ENCODE data around the gene ZNF157.

Gene ZNF157

DNA sequence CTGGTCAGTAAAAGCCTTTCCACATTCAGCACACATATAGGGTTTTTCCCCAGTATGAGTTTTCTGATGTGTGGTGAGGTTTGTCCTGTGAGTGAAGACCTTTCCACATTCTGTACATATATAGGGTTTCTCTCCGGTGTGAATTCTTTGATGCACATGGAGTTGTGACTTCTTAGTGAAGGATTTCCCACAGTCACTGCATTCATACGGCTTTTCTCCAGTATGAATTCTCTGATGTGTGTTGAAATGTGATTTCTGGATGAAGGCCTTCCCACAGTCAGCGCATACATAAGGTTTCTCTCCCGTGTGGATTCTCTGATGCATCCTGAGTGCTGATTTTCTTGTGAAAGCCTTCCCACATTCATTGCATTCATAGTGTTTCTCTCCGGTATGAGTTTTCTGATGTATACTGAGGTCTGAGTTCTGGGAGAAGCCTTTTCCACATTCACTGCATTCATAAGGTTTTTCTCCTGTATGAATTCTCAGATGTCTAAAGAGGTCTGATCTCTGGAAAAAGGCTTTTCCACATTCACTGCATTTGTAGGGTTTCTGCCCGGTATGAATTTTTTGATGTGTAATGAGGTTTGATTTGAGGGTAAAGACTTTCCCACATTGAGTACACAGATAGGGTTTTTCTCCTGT, 77.9 kb downstream of the ZNF157 start:
- no peak for DNase-seq
- TF ChIP-seq EZH2phosphoT487 (IDR thresholded peaks at IDR 0.05; ENCODE audit: low read length) = no peak
- no peak for TF ChIP-seq EZH2 (optimal IDR thresholded peaks at IDR 0.05; ENCODE audit: low read depth, low read length)
- TF ChIP-seq, protein P1, sequence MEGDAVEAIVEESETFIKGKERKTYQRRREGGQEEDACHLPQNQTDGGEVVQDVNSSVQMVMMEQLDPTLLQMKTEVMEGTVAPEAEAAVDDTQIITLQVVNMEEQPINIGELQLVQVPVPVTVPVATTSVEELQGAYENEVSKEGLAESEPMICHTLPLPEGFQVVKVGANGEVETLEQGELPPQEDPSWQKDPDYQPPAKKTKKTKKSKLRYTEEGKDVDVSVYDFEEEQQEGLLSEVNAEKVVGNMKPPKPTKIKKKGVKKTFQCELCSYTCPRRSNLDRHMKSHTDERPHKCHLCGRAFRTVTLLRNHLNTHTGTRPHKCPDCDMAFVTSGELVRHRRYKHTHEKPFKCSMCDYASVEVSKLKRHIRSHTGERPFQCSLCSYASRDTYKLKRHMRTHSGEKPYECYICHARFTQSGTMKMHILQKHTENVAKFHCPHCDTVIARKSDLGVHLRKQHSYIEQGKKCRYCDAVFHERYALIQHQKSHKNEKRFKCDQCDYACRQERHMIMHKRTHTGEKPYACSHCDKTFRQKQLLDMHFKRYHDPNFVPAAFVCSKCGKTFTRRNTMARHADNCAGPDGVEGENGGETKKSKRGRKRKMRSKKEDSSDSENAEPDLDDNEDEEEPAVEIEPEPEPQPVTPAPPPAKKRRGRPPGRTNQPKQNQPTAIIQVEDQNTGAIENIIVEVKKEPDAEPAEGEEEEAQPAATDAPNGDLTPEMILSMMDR (IDR thresholded peaks at IDR 0.05; ENCODE audit: low read length) = no peak
- Histone ChIP-seq H3K27ac (ENCODE audit: low read length) (no peak overlapping the region), H3K4me1 (ENCODE audit: low read length) (no peaks in the 10 kb centered on the region), H4K20me1 (ENCODE audit: insufficient read depth, low read length) (no peaks in the 10 kb centered on the region), H3K36me3 (replicated peaks; ENCODE audit: insufficient read depth, low read length) (no peaks in the 10 kb centered on the region; the same call in 1 of the 2 replicates), H3K27me3 (replicated peaks; ENCODE audit: insufficient read depth, low read length) (no peaks in the 10 kb centered on the region), H3K4me2 (ENCODE audit: low read depth, low read length) (no peak overlapping the region), H3F3A (ENCODE audit: insufficient read depth, low read length) (no peaks in the 10 kb centered on the region), H3K4me3 (ENCODE audit: low read length) (no peak overlapping the region), H3K9me2 (replicated peaks; ENCODE audit: insufficient read depth, low read length) (no peaks in the 10 kb centered on the region), H2AFZ (ENCODE audit: low read length) (no peak overlapping the region), H3K9ac (ENCODE audit: low read length) (no peak overlapping the region), H3K9me3 (replicated peaks; ENCODE audit: insufficient read depth, low read length) (no peaks in the 10 kb centered on the region), H3K79me2 (ENCODE audit: low read length) (no peaks in the 10 kb centered on the region)

DNA sequence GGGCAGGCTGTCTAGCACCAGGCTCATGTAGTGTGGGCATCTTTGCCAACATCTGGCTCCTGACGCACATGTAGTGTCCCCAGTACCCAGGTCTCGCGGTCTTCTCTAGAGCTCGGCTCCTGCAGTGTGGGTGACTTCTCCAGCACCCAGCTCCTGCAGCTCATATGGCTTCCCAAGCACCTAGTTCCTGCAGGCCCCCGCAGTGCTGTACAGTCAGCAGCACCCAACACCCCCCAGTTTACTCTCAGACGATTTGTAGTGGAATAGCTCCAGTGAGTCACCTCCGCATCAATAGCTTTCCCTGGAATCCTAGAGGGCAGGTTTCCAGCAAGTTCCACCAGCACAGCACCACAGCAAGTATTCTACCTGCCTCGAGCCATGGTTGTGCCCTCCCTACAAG, 81.7 kb downstream of the ZNF157 start:
- Histone ChIP-seq H3K27me3 (replicated peaks; ENCODE audit: insufficient read depth, low read length) (no peaks in the 10 kb centered on the region), H3K36me3 (replicated peaks; ENCODE audit: insufficient read depth, low read length) (no peaks in the 10 kb centered on the region; the same call in 1 of the 2 replicates), H3K27ac (ENCODE audit: low read length) (no peak overlapping the region), H3K4me1 (ENCODE audit: low read length) (no peaks in the 10 kb centered on the region), H3F3A (ENCODE audit: insufficient read depth, low read length) (no peaks in the 10 kb centered on the region), H2AFZ (ENCODE audit: low read length) (no peak overlapping the region), H3K9me3 (replicated peaks; ENCODE audit: insufficient read depth, low read length) (no peaks in the 10 kb centered on the region), H3K4me2 (ENCODE audit: low read depth, low read length) (no peak overlapping the region), H3K9me2 (replicated peaks; ENCODE audit: insufficient read depth, low read length) (no peaks in the 10 kb centered on the region), H3K9ac (ENCODE audit: low read length) (no peak overlapping the region), H3K4me3 (ENCODE audit: low read length) (no peak overlapping the region), H4K20me1 (ENCODE audit: insufficient read depth, low read length) (no peaks in the 10 kb centered on the region), H3K79me2 (ENCODE audit: low read length) (no peaks in the 10 kb centered on the region)
- no peak for DNase-seq
- no peak for TF ChIP-seq EZH2phosphoT487 (IDR thresholded peaks at IDR 0.05; ENCODE audit: low read length)
- TF ChIP-seq EZH2 (optimal IDR thresholded peaks at IDR 0.05; ENCODE audit: low read depth, low read length) = no peak
- TF ChIP-seq, protein P1 (IDR thresholded peaks at IDR 0.05; ENCODE audit: low read length) = no peak

DNA sequence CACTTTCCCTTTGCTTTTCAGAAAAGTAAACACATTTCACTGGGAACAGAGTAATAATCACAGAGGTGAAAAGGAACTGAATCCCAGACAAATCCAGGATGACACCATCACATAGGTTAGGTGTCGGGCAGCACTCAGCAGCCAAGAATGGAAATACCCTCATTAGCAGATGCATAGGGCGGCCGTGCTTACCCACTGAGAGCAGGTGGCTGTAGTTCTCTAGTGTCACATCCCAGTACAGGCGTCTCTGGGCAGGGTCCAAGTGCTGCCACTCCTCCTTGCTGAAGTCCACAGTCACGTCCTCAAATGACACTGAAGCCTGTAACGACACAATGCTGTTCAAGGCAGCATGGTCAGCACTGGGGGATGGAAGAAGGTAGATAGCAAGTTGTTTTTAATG, 85.7 kb downstream of the ZNF157 start:
- H3K9ac ChIP-seq (ENCODE audit: low read length) = no peak overlapping the region
- no peaks in the 10 kb centered on the region for H3K9me3 ChIP-seq (replicated peaks; ENCODE audit: insufficient read depth, low read length)
- H4K20me1 ChIP-seq (ENCODE audit: insufficient read depth, low read length) = no peaks in the 10 kb centered on the region
- H3K4me3 ChIP-seq (ENCODE audit: low read length) = no peak overlapping the region
- H3K4me2 ChIP-seq (ENCODE audit: low read depth, low read length) = no peak overlapping the region
- H3K36me3 ChIP-seq (replicated peaks; ENCODE audit: insufficient read depth, low read length) = no peaks in the 10 kb centered on the region; the same call in 1 of the 2 replicates
- H2AFZ ChIP-seq (ENCODE audit: low read length) = no peak overlapping the region
- H3K4me1 ChIP-seq (ENCODE audit: low read length) = no peaks in the 10 kb centered on the region
- no peak for DNase-seq
- no peaks in the 10 kb centered on the region for H3K79me2 ChIP-seq (ENCODE audit: low read length)
- no peaks in the 10 kb centered on the region for H3K27me3 ChIP-seq (replicated peaks; ENCODE audit: insufficient read depth, low read length)
- no peaks in the 10 kb centered on the region for H3K9me2 ChIP-seq (replicated peaks; ENCODE audit: insufficient read depth, low read length)
- H3K27ac ChIP-seq (ENCODE audit: low read length) = no peak overlapping the region
- TF ChIP-seq EZH2 (optimal IDR thresholded peaks at IDR 0.05; ENCODE audit: low read depth, low read length) = no peak
- TF ChIP-seq EZH2phosphoT487 (IDR thresholded peaks at IDR 0.05; ENCODE audit: low read length) = no peak
- H3F3A ChIP-seq (ENCODE audit: insufficient read depth, low read length) = no peaks in the 10 kb centered on the region

DNA sequence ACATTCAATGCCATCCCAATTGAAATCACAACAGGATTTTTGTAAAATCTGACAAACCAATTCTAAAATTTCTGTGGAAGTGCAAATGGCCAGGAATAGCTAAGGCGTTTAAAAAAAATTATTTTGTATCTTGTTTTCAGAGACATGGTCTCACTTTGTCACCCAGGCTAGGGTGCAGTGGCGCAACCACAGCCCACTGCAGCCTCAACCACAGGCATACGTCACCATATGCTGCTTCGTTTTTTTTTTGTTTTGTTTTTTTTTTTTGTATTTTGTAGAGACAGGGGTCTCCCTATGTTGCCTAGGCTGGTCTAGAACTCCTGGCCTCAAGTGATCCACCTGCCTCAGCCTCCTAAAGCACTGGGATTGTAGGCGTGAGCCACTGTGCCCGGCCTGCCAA, 88.2 kb downstream of the ZNF157 start:
- no peaks in the 10 kb centered on the region for H3F3A ChIP-seq (ENCODE audit: insufficient read depth, low read length)
- H3K79me2 ChIP-seq (ENCODE audit: low read length) = no peaks in the 10 kb centered on the region
- no peak for DNase-seq
- H3K9me2 ChIP-seq (replicated peaks; ENCODE audit: insufficient read depth, low read length) = no peaks in the 10 kb centered on the region
- H3K27me3 ChIP-seq (replicated peaks; ENCODE audit: insufficient read depth, low read length) = no peaks in the 10 kb centered on the region
- H2AFZ ChIP-seq (ENCODE audit: low read length) = no peak overlapping the region
- H3K9me3 ChIP-seq (replicated peaks; ENCODE audit: insufficient read depth, low read length) = no peaks in the 10 kb centered on the region
- no peak overlapping the region for H3K27ac ChIP-seq (ENCODE audit: low read length)
- H4K20me1 ChIP-seq (ENCODE audit: insufficient read depth, low read length) = no peaks in the 10 kb centered on the region
- H3K4me1 ChIP-seq (ENCODE audit: low read length) = no peaks in the 10 kb centered on the region
- no peak overlapping the region for H3K4me3 ChIP-seq (ENCODE audit: low read length)
- TF ChIP-seq, protein P1 (IDR thresholded peaks at IDR 0.05; ENCODE audit: low read length) = no peak
- TF ChIP-seq EZH2phosphoT487 (IDR thresholded peaks at IDR 0.05; ENCODE audit: low read length) = no peak
- no peak for TF ChIP-seq EZH2 (optimal IDR thresholded peaks at IDR 0.05; ENCODE audit: low read depth, low read length)
- H3K4me2 ChIP-seq (ENCODE audit: low read depth, low read length) = no peak overlapping the region
- no peaks in the 10 kb centered on the region for H3K36me3 ChIP-seq (replicated peaks; ENCODE audit: insufficient read depth, low read length)
- no peak overlapping the region for H3K9ac ChIP-seq (ENCODE audit: low read length)

Data from MM.1S (cell line).